SH-SY5Y (cell line): ENCODE measurements around the gene PTPN3.

ENCODE experiments used
- GATA2 ChIP-seq: IDR thresholded peaks from 2 replicates; pipeline ENCODE4 v1.6.1; 2011; ENCODE audit warnings: mild to moderate bottlenecking, low read depth, low read length
- GATA3 ChIP-seq: IDR thresholded peaks from 2 replicates; pipeline ENCODE4 v1.6.1; 2011; ENCODE audit warnings: low read depth, mild to moderate bottlenecking, low read length, moderate library complexity

PTPN3 gene

DNA sequence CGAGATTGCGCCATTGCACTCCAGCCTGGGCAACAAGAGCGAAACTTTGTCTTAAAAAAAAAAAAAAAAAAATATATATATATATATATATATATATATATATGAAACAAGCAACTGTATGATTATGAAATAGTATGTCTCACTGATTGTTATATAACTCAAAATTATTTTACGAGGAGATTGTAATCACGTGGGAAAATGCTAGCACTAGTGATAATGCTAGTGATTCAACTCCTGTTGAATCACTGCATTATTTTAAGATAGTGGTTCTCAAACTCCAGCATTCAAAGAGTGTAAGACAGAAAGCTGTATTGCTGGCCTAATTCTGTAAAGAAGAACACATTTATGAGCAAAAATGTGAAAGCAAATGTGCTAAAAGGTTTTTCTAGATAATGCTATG lies 12.4 kb upstream of the PTPN3 start:
- TF ChIP-seq GATA3 (no peak), GATA2 (no peak)

DNA sequence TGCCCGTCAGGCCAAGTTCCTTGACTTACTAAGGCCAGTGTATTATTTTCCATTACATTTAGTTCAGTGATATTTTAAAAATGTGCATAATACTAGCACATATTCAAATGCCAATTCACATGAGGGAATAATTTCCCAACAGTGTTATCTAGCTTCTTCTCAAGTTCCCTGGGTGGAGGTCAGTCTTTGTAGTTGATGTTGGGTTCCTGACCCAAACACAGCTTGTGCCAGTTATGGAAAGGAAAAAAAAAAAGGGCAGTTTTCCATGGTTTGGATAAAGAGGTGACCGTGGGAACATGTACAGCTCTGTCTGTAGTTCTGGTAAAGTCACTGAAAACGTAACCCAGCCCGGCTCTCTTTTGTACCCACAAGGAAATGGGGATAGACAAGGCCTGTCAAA lies 11.5 kb upstream of the PTPN3 start:
- no peak for TF ChIP-seq GATA3
- no peak for TF ChIP-seq GATA2

DNA sequence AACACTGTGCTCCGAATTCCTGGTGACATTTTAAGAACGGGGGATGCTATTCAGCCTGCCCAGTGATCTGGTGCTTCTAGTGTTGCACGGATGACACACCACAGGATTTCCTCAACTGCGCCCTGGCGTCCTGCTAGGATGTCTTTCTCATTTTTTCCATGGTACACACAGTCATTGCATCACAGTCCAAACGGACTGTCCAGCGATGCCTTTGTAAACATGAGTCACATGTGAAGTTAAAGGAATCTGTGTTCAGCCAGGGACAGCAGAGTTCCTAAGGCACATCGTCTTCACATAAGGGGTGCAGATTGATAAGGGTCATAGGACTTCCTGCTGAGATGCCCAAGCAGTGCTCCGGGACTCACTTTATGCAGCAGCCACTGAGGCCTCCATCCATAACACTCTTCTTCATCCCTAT lies 9.3 kb upstream of the PTPN3 start:
- TF ChIP-seq GATA2 (no peak), GATA3 (no peak)

DNA sequence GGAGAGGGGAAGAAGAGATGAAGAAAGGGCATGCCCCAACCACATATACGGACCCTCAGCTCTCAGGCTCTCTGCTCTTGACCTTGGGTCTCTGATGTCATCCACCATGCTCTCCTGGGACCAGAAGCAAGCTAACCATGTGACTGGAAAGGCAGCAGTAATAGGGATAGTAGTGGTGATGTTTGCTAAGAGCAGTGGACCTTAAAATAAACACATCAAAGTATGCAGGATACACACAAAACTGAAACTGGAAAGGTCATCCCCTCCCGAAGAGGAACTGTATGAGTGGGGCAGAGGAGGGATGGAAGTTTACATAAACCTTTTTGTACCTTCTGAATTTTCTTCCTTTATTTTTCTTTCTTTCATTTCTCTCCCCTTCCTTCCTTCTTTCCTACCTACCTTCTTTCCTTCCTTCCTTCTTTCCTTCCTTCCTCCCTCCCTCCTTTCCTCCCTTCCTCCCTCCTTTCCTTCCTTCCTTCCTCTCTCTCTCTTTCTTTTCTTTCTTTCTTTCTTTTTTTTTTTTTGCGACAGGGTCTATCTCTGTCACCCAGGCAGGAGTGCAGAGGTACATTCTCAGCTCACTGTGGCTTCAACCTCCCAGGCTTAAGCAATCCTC lies 8.1 kb upstream of the PTPN3 start:
- TF ChIP-seq GATA3 (no peak), GATA2 (no peak)

DNA sequence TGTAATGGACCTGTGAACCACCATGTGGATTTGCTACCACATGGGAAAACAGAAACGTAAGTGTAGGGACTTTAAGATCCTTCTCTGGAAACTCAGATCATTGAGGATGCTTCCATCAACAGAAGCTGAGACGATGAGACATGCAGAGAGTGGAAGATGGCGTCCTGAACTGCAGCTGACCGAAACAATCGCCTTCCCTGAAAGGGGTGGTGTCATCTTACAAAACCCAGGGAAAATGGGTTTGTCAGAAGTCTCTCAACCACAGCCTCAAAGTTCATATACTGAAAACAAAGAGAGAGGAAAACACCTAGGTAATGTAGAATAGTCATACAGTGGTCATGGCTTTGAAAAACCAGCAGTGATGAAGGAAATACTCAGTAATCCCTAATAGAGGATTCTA lies 6.6 kb upstream of the PTPN3 start:
- TF ChIP-seq GATA3 (no peak), GATA2 (no peak)

DNA sequence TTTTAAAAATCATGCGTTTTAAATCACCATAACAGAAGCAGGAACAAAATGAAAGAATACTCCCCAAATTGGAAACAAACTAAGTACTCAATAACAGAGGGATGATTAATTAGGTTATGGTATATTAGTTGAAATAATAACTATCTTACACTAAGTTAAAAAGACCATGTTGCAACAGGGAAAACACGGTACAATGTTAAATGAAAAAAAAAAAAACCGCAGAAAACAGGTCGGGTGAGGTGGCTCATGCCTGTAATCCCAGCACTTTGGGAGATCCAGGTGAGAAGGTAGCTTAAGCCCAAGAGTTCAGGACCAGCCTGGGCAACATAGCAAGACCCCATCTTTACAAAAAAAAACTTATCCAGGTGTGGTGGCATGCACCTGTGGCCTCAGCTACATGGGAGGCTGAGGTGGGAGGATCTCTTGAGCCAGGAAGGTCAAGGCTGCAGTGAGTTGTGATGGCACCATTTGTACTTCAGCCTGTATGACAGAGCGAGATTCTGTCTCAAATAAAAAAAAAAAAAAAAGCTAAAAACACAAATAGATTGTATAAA lies 2.4 kb upstream of the PTPN3 start:
- no peak for TF ChIP-seq GATA3
- no peak for TF ChIP-seq GATA2

DNA sequence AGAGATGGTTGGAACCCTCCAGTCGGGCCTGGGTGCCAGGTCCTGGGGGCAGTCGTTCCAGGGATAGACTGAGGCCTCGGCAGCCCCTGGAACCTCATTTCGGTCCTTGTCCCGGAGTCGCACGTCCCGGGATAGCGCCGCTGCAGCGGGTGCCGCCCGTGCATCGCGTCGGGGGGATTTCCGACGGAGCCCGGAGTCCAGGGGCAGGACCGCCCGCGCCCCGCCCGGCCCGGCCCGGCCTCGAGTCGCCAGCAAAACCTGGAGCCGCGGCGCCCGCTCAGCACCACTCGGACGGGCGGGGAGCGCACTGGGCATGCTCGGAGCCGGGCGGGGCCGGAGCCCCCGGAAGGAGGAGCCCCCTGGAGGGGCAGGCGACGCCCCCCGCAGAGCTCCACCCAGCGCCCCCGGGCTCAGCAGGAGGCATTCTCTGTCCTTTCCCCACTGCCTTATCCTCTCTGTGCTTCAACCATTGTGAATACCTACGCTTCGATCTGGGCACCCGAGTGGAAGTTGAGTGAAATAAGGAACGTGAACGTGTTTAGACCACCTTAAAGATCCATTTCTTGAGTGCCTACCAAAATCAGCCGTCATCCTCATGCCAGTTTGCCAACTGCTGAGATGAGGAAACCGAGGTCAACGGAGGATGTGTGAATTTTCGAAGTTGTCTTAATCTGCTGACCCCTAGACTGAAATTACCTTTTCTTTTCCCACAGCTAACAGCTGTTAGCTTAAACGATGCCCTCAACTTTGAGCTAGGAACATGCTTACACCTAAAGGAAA lies 1.7 kb upstream of the PTPN3 start:
- TF ChIP-seq GATA2 (no peak), GATA3 (no peak)

DNA sequence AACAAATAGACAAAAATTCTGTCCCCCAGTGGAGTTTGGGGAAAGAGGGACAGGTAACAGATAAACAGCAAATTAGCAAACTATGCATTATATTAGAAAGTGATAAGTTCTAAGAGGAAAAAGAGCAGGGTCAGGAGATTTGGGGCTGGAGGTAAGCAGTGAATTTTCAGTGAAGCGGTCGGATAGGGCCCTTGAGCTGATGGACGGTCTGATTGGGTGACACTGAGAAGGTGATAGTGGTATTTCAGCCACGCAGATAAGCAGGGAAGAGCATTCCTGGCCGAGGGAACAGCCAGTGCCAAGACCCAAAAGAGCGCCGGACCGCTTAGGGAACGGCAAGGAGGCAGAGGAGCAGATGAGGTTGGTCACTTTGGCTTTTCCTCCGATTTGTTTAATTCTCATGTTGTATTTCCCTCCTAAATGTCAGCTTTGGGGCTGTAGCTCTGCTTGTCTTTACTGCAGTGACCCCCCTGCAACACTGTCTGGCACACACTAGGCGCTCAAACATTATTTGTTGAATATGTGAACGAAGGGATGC lies 1.1 kb upstream of the PTPN3 start:
- TF ChIP-seq GATA3 (no peak), GATA2 (no peak)

DNA sequence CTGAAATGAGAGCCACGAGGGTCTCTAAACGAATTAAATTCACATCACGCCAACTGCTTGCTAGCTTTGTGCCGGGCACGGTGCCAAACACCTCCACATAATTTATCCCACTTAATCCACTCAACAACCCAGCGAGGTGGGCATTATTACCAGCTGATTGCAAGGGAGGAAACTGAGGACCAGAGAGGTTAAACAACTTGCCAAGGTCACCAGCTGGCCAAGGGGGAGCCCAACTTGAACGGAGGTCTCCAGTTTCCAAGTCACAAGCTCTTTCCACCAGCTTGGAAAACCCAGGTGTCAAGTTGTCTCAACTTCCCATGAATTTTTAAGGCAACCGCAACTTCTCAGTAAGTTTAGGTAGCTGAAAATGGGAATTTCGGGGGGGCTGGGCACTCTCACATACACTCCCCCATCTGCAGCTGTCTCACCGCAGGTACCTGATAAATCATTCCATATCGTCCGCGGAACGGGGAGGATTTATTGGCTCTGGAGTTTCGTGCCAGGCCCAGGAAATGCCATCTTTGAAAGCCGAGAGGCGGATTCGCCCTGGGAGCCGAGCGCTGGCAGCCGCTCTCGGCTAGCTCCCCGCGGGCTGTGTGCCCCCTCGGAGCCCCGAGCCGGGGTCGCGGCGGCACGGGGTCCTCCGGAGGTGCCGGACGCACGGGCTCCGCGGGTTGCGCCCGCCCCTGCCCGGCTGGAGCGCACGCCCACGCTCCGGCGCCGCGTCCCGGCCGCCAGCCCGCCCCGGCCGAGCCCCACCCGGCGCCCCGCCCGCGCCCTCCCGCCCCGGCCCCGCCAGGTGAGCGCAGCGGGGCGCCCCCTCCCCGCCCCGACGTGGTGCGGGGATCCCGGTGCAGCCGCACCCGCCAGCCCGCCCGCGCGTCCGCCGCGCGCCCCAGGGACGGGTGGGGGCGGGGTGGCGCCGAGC lies 617 bp downstream of the PTPN3 start:
- no peak for TF ChIP-seq GATA3
- no peak for TF ChIP-seq GATA2

DNA sequence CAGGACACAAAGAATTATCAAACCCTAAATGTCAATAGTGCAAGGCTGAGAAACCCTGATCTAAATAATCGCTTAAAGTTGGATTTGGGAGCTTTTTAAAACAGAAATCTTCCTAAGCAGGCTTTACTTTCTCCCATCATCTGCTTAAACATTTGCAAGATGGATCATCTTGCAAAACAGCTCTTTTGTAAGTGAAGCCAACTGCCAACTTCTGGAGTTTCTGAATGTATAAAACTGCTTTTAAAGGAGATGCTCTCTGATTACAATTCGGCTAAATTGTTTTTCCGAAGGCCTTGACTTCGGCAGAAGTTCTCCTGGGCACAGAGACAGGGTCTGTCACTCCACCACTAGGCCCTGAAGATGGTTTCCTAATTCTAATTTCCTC lies 1.3 kb downstream of the PTPN3 start:
- TF ChIP-seq GATA2: no peak
- no peak for TF ChIP-seq GATA3

DNA sequence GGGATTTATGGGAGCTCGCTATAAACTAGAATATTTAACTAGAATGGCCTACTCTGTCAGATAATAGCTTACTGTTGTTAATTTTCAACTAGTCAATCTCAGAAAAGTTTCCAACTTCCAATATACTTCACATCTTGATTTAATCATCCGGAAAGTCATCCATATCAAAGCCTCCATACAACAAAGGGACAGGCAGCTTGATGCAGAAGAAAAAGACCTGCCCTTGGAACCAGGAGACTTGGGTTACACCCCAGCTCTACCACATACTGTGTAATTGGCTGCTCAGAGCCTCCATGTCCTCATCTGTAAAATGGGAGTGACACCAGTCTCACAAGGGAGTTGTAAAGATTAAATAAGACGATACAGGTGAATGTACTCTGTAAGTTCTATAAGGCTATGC lies 1.9 kb downstream of the PTPN3 start:
- TF ChIP-seq GATA2: no peak
- no peak for TF ChIP-seq GATA3

DNA sequence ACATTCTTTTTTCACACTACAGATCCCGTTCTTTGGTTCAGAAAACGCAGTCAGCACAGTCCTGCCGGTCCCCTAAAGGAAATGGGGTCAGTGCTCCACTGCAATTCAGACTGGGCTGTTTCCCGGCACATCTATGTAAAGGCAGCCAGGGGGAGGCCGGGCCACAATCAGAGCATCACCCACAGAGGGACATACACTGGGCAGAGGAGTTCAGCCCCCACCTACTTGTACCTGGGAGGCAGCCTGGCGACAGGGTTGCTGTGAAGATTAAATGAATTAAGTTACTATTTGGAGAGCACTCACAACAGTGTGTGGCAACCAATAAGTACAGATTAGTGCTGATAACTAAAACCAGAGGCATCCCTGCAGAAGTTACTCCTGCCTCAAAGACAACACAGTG lies 4.5 kb downstream of the PTPN3 start:
- TF ChIP-seq GATA3 (no peak), GATA2 (no peak)

DNA sequence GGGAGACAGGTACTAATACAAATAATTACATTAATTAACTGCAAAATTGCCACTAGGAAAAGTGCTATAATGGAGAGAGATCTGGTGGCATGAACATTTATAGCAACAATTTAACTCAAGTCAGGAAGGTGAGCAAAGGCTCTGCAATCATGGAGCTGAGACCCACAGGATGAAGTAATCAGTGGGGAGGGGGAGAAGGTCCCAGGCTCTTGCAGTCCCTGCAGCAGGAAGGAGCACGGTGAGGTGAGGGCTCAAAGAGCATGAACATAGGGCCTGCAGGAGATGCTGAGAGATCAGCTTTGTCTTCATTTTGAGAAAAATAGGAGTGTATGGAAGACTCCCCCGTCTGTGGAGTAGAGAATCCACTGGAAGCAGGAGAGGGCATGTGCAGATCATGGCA lies 6.5 kb downstream of the PTPN3 start:
- TF ChIP-seq GATA2: no peak

DNA sequence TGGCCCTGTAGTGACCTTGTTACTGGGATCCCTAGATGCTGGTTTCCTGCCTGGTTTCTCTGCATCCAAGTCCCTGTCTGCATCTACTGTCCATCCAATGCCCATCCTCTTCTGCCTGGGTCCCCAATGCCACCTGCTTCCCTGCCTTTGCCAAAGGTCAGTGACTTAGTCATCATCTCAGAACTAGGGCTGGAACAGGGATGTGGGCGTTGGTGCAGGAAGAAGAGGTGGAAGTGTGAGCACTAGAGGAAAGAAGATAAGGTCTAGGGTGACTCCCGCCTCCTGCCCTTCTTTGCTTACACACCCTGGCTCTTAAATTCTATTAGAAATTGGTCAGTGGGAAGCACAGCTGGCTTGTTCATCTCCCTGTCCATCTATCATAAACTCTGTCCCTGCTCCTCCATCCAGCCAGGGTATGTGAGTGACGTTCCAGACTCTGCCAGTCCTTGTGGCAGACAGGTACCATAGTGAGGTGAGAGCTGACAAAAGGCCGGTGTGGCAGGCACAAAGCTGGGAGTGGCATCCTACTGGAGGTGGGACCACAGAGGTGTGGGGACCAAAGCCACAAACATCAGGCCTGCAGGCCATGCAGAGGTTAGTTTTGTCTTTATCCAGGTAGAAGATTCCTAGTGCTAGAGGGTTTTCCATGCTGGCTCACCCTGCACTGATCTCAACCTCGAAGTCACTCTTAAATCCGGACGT lies 9.2 kb downstream of the PTPN3 start:
- TF ChIP-seq GATA2 (no peak), GATA3 (no peak)
